Frontal cortex (tissue), 4 donors: ENCODE measurements around the gene NFE2L2. TPM values are rescaled to one million over a fixed set of nuclear protein-coding genes. Genes with fewer than 3 reads are reported as not detected.
"Not testable (repeated sequence)": the region's sequence is repeated elsewhere in the genome, so short reads cannot be mapped to it uniquely, and the experiment has no call there.

Experiments used
- DNase-seq, 2 donors: peaks; one replicate each; pipeline ENCODE4 v3.0.0; 2012; ENCODE audit warnings: low spot score in 2 of 2
- FAIRE-seq: peaks from 2 replicates; lab custom pipeline; 2012; peaks lifted over from hg19 to GRCh38; lab: Jason Lieb, UNC
- total RNA-seq: library from RNA; depleted of rRNA; stranded (reverse); fragments of >200 nt; gene quantifications from one replicate; pipeline ENCODE4 v1.2.3, GENCODE V29; 2014
- donor health status: control.
- donor health status: control.
- donor health status: control.

The NFE2L2 gene
- total RNA-seq, 1 donor from 2014 or later = 8.6 TPM

- DNase-seq = no peak
Measured at GRCh38 chr2:177282181-177282641, 17.7 kb upstream of the NFE2L2 start.

GRCh38 chr2:177281400-177282180 is 17.1 kb upstream of the NFE2L2 start:
- DNase-seq (no peak), FAIRE-seq (no peak)

More at GRCh38 chr2:177282181-177282641, 17.7 kb upstream of the NFE2L2 start:
- no peak for FAIRE-seq

- DNase-seq (no peak), FAIRE-seq (no peak)
Measured at GRCh38 chr2:177279847-177280246, 15.3 kb upstream of the NFE2L2 start.

- DNase-seq (no peak), FAIRE-seq (no peak)
Measured at GRCh38 chr2:177275743-177276055, 11.2 kb upstream of the NFE2L2 start.

- FAIRE-seq = no peak
- no peak for DNase-seq
Measured at GRCh38 chr2:177275040-177275742, 10.7 kb upstream of the NFE2L2 start.

- no peak for FAIRE-seq
Measured at GRCh38 chr2:177273408-177273807, 8.9 kb upstream of the NFE2L2 start.

GRCh38 chr2:177272765-177273164 is 8.2 kb upstream of the NFE2L2 start:
- no peak for DNase-seq
- FAIRE-seq = no peak

More at GRCh38 chr2:177273408-177273807, 8.9 kb upstream of the NFE2L2 start:
- DNase-seq = no peak

- DNase-seq (no peak), FAIRE-seq (no peak)
Measured at GRCh38 chr2:177271981-177272666, 7.6 kb upstream of the NFE2L2 start.

- FAIRE-seq (no peak), DNase-seq (no peak)
Measured at GRCh38 chr2:177270531-177270930, 6.0 kb upstream of the NFE2L2 start.

- DNase-seq (no peak), FAIRE-seq (no peak)
Measured at GRCh38 chr2:177268901-177269300, 4.4 kb upstream of the NFE2L2 start.

- no peak for DNase-seq
- FAIRE-seq = no peak
Measured at GRCh38 chr2:177268187-177268871, 3.8 kb upstream of the NFE2L2 start.

- FAIRE-seq = not testable (repeated sequence)
Measured at GRCh38 chr2:177266955-177267354, 2.4 kb upstream of the NFE2L2 start.

GRCh38 chr2:177265824-177266817 is 1.6 kb upstream of the NFE2L2 start:
- FAIRE-seq (no peak), DNase-seq (no peak)

More at GRCh38 chr2:177266955-177267354, 2.4 kb upstream of the NFE2L2 start:
- DNase-seq = not testable (repeated sequence)

GRCh38 chr2:177264209-177264692 is 276 bp downstream of the NFE2L2 start:
- FAIRE-seq (no peak), DNase-seq (no peak)

GRCh38 chr2:177263451-177264208 is 897 bp downstream of the NFE2L2 start:
- no peak for FAIRE-seq
- DNase-seq = peak; percentile 77 to 83

GRCh38 chr2:177262958-177263450 is 1.5 kb downstream of the NFE2L2 start:
- DNase-seq (no peak), FAIRE-seq (no peak)

- FAIRE-seq = no peak
- DNase-seq = no peak
Measured at GRCh38 chr2:177262092-177262491, 2.4 kb downstream of the NFE2L2 start.
